Peyer's patch (tissue), 4 donors: ENCODE measurements around the gene DSCAML1. TPM values are rescaled to one million over a fixed set of nuclear protein-coding genes. Genes with fewer than 3 reads are reported as not detected.

Source experiments
- DNase-seq, 3 donors: peaks; one replicate each; pipeline ENCODE4 v3.0.0-alpha.2; 2017 to 2019
- H3K27ac ChIP-seq, 4 donors: fragments of 200-600 bp; sonication (generic); one replicate each; pipeline ENCODE4 v1.5.1; 2016 to 2019
- H3K27me3 ChIP-seq, 2 donors: fragments of 200-600 bp; sonication (generic); one replicate each; pipeline ENCODE4 v1.5.1; 2019
- H3K36me3 ChIP-seq, 3 donors: fragments of 200-600 bp; sonication (generic); one replicate each; pipeline ENCODE4 v1.5.1; 2016 to 2019
- H3K4me1 ChIP-seq, 4 donors: fragments of 200-600 bp; sonication (generic); one replicate each; pipeline ENCODE4 v1.5.1; 2016 to 2019
- H3K4me3 ChIP-seq, 4 donors: fragments of 200-600 bp; sonication (generic); 1 replicate in 3 of 4; 2 replicates in 1 of 4; pipeline ENCODE4 v1.5.1; 2016 to 2019; ENCODE audit warnings: mild to moderate bottlenecking in 1 of 4
- H3K9me3 ChIP-seq, 4 donors: fragments of 200-600 bp; sonication (generic); one replicate each; pipeline ENCODE4 v1.5.1; 2016 to 2019; ENCODE audit warnings: mild to moderate bottlenecking in 1 of 4
- CTCF ChIP-seq, 6 experiments: fragments of 450-650 bp in 4 of 6; fragments of 200-600 bp in 2 of 6; sonication (generic) in 1 of 6; IDR thresholded peaks; one replicate each; pipeline ENCODE4 v1.5.1; 2017 to 2019; ENCODE audit warnings: antibody characterized with exemption in 6 of 6, mild to moderate bottlenecking in 3 of 6, moderate library complexity in 1 of 6
- POLR2A ChIP-seq, 2 donors: fragments of 450-650 bp; IDR thresholded peaks; one replicate each; pipeline ENCODE4 v1.5.1; 2017; ENCODE audit warnings: antibody characterized with exemption in 2 of 2, mild to moderate bottlenecking in 2 of 2, moderate library complexity in 2 of 2
- total RNA-seq, 4 donors: library from RNA; depleted of rRNA; stranded (reverse); fragments of >200 nt; gene quantifications; one replicate each; pipeline ENCODE4 v1.1.0, GENCODE V29; 2016

DSCAML1 gene
- total RNA-seq, 4 donors from 2014 or later: 0.18 to 5.8 (median 2.9) TPM

DNA sequence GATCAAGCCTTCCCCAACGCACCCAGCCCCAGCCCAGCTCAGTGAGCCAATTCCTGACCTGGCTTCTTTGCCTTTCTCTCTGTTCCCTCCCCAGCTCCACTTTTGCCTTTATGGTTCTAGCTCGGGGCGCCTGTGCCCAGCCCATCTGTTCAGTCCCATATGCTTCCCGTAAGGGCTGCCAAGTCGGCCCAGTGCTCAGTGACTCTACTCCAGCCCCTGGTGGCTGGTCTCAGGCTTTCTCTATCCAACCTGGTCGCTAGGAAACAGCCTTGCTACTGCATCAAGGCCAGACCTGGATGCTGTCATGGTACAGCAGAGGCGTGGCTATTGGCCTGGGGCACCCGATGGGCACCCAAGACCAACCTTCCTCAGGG, 178.0 kb downstream of the DSCAML1 start:
- TF ChIP-seq CTCF (IDR thresholded peaks at IDR 0.05): no peak
- TF ChIP-seq POLR2A (IDR thresholded peaks at IDR 0.05): no peak
- Histone ChIP-seq H3K27me3 (no peaks in the 10 kb centered on the region), H3K36me3 (no peaks in the 10 kb centered on the region), H3K27ac (no peak overlapping the region), H3K4me3 (no peak overlapping the region), H3K4me1 (no peaks in the 10 kb centered on the region), H3K9me3 (peaks cover 0 to 6% (median 0%) of the 10 kb centered on the region in 4 donors)
- no peak for DNase-seq

- TF ChIP-seq CTCF (IDR thresholded peaks at IDR 0.05) (no peak), POLR2A (IDR thresholded peaks at IDR 0.05) (no peak)
- Histone ChIP-seq H3K9me3 (peaks cover 0 to 6% (median 0%) of the 10 kb centered on the region in 4 donors), H3K4me1 (no peaks in the 10 kb centered on the region), H3K27ac (no peak overlapping the region), H3K4me3 (no peak overlapping the region), H3K27me3 (no peaks in the 10 kb centered on the region), H3K36me3 (no peaks in the 10 kb centered on the region)
- DNase-seq: no peak
These were observed 178.6 kb downstream of the DSCAML1 start for GRCh38 chr11:117618302-117618981.

DNA sequence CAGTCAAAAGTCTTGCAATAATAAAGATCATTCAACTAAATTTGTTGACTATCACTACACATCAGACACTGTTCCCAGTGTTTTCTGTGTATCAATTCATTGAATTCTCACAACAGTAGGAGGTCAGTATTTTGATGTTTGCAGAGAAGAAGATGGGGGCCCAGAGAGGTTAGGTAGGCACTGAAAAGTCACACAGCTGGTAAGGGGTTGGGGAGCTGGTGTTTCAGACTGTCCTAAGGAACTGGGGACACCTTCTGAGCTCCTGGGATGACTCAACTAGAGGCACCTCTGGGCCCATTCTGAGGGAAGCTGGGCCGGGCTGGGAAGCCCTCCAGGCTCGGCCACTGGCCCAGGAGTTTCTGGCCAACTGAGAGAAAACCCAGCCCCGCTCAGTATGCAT, 180.0 kb downstream of the DSCAML1 start:
- no peak for DNase-seq
- peaks cover 0 to 6% (median 0%) of the 10 kb centered on the region in 4 donors for H3K9me3 ChIP-seq
- H3K27ac ChIP-seq: no peak overlapping the region
- no peak overlapping the region for H3K4me3 ChIP-seq
- no peaks in the 10 kb centered on the region for H3K36me3 ChIP-seq
- TF ChIP-seq CTCF (IDR thresholded peaks at IDR 0.05) (no peak), POLR2A (IDR thresholded peaks at IDR 0.05) (no peak)
- no peaks in the 10 kb centered on the region for H3K27me3 ChIP-seq
- no peaks in the 10 kb centered on the region for H3K4me1 ChIP-seq

DNA sequence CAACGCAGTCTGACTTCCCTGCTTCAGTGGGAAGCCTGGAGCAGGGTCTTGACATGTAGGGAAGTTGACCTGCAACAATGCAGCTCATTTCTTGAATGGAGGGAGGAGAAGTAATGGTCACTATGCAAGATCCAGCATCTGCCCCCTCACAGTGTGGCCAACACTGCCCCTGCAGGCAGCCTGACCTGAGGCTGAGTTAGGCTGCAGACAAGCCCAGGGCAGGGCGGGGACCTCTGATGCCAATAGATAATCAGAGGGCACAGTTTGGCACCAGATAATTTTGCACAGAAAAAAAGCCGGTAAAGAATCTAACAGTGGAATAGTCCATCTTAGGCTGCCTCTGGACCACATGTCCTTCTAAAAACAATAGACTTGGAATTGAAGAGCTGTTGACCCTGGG, 182.3 kb downstream of the DSCAML1 start:
- peak in 1 of 6 experiments; percentile 8 for TF ChIP-seq CTCF (IDR thresholded peaks at IDR 0.05)
- no peak for TF ChIP-seq POLR2A (IDR thresholded peaks at IDR 0.05)

DNA sequence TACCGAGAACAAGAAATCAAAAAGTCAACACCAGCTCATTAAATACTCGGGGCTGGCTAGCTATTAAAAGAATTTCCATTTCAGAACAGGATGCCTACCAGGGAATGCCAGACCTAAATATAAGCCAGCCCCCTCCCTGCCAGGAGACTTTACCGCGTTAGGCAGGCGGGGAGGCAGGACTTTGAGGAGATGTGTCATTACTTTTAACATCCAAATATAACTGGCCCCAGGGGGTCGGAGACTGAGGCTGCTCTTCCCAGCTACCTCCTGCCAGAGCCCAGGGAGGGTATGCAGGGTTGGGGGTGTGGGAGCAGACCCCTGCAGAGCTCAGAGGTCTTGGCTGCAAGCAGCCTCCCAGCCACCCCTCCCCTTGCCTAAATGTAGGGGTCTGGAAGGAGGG, 183.5 kb downstream of the DSCAML1 start:
- H3K27ac ChIP-seq: no peak overlapping the region
- no peaks in the 10 kb centered on the region for H3K36me3 ChIP-seq
- no peaks in the 10 kb centered on the region for H3K9me3 ChIP-seq
- TF ChIP-seq CTCF (IDR thresholded peaks at IDR 0.05) (no peak), POLR2A (IDR thresholded peaks at IDR 0.05) (no peak)
- no peak for DNase-seq
- no peaks in the 10 kb centered on the region for H3K4me1 ChIP-seq
- no peaks in the 10 kb centered on the region for H3K27me3 ChIP-seq
- H3K4me3 ChIP-seq: no peak overlapping the region

More for the DNA sequence above, 182.3 kb downstream of the DSCAML1 start:
- no peaks in the 10 kb centered on the region for H3K9me3 ChIP-seq
- no peaks in the 10 kb centered on the region for H3K4me1 ChIP-seq
- H3K36me3 ChIP-seq: no peaks in the 10 kb centered on the region
- no peak overlapping the region for H3K27ac ChIP-seq
- H3K27me3 ChIP-seq: no peaks in the 10 kb centered on the region
- H3K4me3 ChIP-seq: no peak overlapping the region
- no peak for DNase-seq
